Omental fat pad (tissue), 4 donors: ENCODE results near the gene WDR19. TPM values are rescaled to one million over a fixed set of nuclear protein-coding genes. Genes with fewer than 3 reads are reported as not detected.
"Not testable (repeated sequence)": the region's sequence is repeated elsewhere in the genome, so short reads cannot be mapped to it uniquely, and the experiment has no call there.

Source experiments
- ATAC-seq: fragments of 150-250 bp; one replicate; pipeline ENCODE4 v1.9.1; 2016; ENCODE audit warnings: mild to moderate bottlenecking, moderate library complexity; ENCODE audit not compliant: low FRiP score
- DNase-seq: peaks from one replicate; pipeline ENCODE4 v3.0.0-alpha.2; 2019; ENCODE audit warnings: low spot score
- CTCF ChIP-seq, 3 donors: fragments of 450-650 bp; IDR thresholded peaks; one replicate each; pipeline ENCODE4 v1.5.1; 2016 to 2017; ENCODE audit warnings: antibody characterized with exemption in 3 of 3, mild to moderate bottlenecking in 3 of 3, moderate library complexity in 2 of 3
- total RNA-seq, 4 donors: library from RNA; depleted of rRNA; stranded (reverse); fragments of >200 nt; gene quantifications; one replicate each; pipeline ENCODE4 v1.1.0, GENCODE V29; 2016

Gene WDR19
- total RNA-seq, 4 donors from 2014 or later: 33.7 to 45.1 (median 44.2) TPM

GRCh38 chr4:39166177-39166576 is 16.2 kb upstream of the WDR19 start:
- DNase-seq (no peak), ATAC-seq (no peak)
- TF ChIP-seq CTCF (IDR thresholded peaks at IDR 0.05): no peak

GRCh38 chr4:39166669-39167068 is 15.7 kb upstream of the WDR19 start:
- TF ChIP-seq CTCF (IDR thresholded peaks at IDR 0.05): no peak
- DNase-seq: no peak
- ATAC-seq: no peak

GRCh38 chr4:39169426-39169825 is 12.9 kb upstream of the WDR19 start:
- no peak for TF ChIP-seq CTCF (IDR thresholded peaks at IDR 0.05)
- no peak for DNase-seq
- no peak for ATAC-seq

- no peak for TF ChIP-seq CTCF (IDR thresholded peaks at IDR 0.05)
- no peak for ATAC-seq
- DNase-seq: no peak
Observed at GRCh38 chr4:39170301-39170700, 12.0 kb upstream of the WDR19 start.

GRCh38 chr4:39178706-39179105 is 3.6 kb upstream of the WDR19 start:
- ATAC-seq: no peak

GRCh38 chr4:39179681-39180080 is 2.6 kb upstream of the WDR19 start:
- DNase-seq (no peak), ATAC-seq (no peak)
- TF ChIP-seq CTCF (IDR thresholded peaks at IDR 0.05): no peak

More at GRCh38 chr4:39178706-39179105, 3.6 kb upstream of the WDR19 start:
- no peak for DNase-seq
- TF ChIP-seq CTCF (IDR thresholded peaks at IDR 0.05): no peak

- not testable (repeated sequence) for DNase-seq, ATAC-seq
Observed at GRCh38 chr4:39180629-39181028, 1.7 kb upstream of the WDR19 start.

DNA sequence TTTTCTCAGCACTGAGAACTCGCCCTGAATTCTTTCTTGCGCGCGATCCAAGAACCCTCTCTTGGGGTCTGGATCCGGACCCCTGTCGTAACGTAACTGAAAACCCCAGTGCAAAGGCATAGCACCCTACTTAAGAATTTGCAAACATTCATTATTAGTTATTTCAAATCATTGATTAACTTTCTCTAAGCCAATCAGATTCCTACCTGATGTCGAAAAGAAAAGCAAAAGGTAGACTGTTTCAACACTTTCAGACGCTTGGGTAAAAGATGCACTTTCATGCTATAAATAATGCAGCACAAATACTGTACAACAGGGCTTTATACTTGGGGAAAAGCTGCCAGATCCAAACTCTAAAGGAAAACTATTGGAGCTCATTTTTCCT is 817 bp upstream of the WDR19 start:
- ATAC-seq: no peak
- TF ChIP-seq CTCF (IDR thresholded peaks at IDR 0.05): no peak
- DNase-seq: no peak
